AG20443 (cell line): Measurements from ENCODE around the gene PPP1R1A.

ENCODE experiments used
- DNase-seq: peaks from one replicate; pipeline ENCODE4 v3.0.0; 2012; ENCODE audit warnings: low spot score, mixed read lengths

Gene PPP1R1A

DNA sequence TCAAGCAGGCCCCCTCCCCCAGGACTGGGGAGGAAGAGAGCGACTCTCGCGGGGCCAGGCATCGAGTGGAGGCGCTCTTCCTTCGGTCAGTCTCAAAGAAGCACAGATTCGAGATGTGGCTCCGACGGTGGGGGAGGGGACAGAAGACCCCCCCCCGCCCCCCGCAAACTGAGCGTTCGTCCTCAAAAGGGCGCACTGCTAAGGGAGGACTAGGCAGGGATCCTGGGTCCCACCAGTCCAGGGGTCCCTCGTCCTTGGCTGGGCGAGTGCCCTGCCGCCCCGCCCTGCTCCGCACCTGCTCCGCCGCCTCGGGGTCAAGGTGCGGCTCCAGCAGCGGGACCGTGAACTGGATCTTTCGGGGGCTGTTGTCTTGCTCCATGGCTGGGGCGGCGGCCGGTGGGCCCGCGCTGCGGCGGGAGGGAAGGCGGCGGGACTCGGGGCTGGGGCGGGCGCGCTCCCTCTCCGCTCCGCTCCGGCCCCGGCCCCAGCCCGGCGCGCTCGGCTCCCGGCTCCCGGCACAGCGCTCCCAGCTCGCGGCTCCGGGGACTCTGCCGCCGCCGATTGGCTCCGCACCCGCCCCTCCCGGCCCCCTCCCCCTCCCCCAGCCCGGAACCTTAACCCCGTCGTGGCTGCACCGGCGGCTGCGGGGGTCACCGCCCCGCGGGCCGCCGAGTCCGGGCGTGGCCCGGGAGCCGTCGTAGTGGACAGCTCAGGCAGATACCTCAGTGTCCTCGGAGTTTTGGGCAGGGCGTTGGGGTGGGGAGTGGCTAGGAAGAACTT, at the start of gene PPP1R1A:
TSS of gene PPP1R1A (minus strand) at position 550 of the 780 bp plus-strand sequence. CDS start at position 379, 171 bp downstream.
- DNase-seq = peak; percentile 50

- DNase-seq = no peak
These were observed 46.3 kb upstream of the PPP1R1A start, which contains the start of gene LACRT for GRCh38 chr12:54634795-54635194. TSS of gene LACRT (minus strand) at chr12:54634895. CDS start at chr12:54634841, 54 bp downstream.

DNA sequence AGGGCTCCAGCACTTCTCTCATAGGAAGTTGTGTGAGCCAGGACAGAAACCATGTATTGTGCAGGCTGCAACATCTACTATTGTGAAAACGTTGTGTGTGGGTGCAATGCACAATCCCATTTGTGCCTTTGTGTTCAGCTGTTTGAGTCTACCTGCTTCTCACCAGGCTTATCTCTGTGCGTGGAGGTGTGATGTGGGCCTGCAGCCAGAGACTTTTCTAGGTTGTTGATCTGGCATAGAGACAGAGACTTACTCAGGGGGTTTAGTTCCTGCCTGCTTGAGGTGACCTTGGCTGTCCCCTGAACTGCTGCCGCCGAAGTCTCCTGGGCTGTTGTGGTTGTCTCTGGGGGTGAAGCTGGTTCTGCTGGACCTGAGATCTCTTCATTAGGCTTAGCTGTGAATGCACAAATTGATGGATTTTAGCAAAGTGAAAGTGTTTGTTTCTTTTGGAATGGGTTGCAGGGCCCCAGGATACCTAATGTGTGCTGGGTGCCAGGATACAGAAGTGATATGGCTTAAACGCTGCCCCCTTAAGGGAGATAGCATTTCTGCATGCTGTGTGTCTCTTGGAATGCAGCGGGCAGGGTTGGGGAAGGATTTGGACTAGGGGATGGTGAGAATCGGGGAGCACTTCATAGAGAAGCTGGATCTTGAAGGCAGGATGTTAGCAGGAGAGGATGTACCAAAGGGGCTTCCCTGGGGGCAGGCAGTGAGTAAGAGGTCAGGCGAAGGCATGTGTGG, 43.7 kb upstream of the PPP1R1A start:
- DNase-seq = no peak

GRCh38 chr12:54631551-54631950, 43.1 kb upstream of the PPP1R1A start:
- DNase-seq = no peak

- no peak for DNase-seq
These were observed 41.5 kb upstream of the PPP1R1A start for GRCh38 chr12:54629925-54630324.

- no peak for DNase-seq
These were observed 39.9 kb upstream of the PPP1R1A start for GRCh38 chr12:54628186-54628846.

DNA sequence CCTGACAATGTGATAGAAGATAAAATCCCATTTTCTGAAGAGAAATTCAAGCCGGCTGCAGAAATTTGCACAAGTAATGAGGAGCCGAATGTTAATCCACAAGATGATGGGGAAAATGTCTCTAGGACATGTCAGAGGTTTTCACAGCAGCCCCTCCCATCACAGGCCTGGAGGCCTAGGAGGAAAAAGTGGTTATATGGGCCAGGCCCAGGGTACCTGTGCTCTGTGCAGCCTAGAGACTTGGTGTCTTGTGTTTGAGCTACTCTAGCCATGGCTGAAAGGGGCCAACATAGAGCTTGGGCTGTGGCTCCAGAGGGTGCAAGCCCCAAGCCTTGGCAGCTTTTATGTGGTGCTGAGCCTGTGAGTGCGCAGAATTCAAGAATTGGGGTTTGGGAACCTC, 38.8 kb upstream of the PPP1R1A start:
- no peak for DNase-seq

DNA sequence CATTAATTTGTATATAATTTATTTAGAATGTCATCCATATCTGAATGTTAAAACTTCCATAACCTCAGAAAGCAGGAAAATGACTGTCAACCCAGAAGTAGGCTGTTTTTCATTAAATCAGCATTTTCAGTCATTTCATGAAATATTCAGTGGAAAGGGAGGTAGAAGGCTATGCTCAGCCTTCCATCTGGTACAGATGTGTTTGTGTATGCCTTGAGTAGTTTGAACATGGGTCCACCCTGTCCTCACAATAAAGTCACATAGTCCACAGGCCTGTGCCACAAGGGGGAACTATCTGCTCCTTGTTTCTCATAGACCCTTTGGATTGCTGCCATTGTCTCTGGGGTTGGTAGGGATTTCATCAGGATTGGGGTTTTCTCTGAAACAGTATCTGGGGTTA, 37.1 kb upstream of the PPP1R1A start:
- DNase-seq = no peak

- DNase-seq = no peak
These were observed 36.1 kb upstream of the PPP1R1A start for GRCh38 chr12:54624315-54625279.

GRCh38 chr12:54622463-54623183, 34.2 kb upstream of the PPP1R1A start:
- no peak for DNase-seq

GRCh38 chr12:54616933-54617680, 28.6 kb upstream of the PPP1R1A start:
- DNase-seq = no peak

DNA sequence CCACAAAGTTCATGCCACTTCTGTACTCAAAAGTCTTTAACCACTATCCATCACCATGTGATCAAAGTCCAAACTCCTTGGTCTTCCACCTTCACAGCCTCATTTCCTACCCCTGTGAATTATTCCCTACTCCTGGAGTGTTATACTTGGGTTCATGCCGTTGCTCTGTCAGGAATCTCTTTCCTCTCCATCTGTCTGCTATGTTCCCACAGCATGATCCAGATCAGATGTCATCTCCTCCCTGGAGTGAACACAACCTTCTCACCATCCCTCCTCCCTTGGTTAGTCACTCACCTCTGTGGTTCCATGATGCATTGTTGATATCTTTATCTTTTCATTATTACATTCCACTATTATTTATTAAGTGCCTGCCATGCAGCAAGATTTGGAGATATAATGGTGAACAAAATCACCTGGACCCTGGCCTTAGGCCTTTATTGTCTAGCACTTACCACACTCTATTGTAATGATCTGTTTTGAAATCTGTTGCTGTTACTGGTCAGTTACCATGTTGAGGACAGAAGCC, 23.8 kb upstream of the PPP1R1A start:
- no peak for DNase-seq

DNA sequence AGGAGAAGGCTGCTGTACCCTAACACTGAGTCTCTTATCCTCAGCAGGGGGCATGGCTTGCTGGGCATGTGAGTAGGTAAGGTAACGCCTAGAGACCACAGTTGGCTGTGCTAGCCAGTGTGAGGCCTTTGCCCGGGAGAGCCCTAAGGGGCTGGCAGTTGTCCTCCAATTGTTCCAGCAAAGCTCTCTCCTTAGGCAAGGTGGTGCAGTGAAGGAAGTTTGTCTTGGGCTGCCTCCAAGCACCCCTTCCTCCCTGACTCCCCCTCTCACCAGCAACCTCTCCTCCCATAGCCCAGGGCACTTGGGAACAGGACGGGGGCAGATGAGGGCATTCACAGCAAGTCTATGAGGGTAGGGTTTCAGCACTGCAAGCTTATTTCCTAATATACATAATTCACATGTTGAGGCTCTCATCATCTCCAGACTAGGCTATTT, 23.3 kb upstream of the PPP1R1A start:
- DNase-seq = no peak

DNA sequence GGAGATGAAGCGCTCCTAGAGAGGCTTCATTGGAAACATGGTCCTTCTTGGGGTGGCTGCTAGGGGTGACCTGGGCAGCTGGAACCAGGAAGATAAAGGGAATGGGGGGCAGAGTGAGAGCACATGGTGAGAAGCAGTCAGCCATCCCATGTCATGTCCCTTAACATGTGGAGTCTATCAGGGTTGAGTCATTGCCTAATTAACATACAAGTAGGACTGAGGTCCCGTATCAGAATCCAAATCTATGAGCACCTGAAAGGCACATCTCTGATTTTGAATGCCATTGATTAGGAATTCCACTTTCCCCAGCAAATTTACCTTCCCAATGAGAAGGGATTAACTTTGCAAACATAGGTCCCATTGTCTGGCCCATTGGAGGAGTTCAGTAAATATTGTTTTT, 20.3 kb upstream of the PPP1R1A start:
- no peak for DNase-seq

GRCh38 chr12:54608156-54608555, 19.7 kb upstream of the PPP1R1A start:
- DNase-seq = no peak

GRCh38 chr12:54606556-54606955, 18.1 kb upstream of the PPP1R1A start:
- DNase-seq = no peak

DNA sequence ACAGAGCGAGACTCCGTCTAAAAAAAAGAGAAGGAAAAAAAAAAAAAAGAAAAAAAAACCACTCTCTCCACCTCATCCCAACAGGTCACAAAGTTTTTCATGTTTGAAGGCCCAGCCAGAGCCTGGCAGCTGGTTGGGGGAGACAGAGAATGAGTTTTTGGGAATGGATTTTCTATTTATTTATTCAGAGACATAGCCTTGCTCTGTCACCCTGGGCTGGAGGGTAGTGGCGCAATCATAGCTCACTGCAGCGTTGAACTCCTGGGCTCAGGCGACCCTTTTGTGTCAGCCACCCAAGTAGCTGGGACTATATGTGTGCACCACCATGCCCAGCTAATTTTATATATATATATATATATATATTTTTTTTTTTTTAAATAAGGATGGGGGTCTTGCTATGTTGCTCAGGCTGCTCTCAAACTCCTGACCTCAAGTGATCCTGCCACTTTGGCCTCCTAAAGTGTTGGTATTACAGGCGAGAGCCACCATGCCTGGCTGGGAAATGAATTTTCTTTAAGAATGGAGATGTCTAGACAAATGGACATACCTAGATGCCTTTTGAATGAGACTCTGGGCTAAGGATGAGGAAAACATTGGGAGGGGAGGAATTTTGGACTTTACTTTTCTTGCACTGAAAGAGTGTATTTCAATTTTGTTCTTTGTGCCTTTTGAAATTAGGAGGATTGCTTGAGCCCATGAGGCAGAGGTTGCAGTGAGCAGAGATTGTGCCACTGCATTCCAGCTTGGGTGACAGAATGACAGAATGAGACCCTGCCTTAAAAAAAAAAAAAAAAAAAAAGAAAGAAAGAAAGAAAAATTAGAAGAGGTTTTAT, 16.9 kb upstream of the PPP1R1A start:
- DNase-seq = no peak

DNA sequence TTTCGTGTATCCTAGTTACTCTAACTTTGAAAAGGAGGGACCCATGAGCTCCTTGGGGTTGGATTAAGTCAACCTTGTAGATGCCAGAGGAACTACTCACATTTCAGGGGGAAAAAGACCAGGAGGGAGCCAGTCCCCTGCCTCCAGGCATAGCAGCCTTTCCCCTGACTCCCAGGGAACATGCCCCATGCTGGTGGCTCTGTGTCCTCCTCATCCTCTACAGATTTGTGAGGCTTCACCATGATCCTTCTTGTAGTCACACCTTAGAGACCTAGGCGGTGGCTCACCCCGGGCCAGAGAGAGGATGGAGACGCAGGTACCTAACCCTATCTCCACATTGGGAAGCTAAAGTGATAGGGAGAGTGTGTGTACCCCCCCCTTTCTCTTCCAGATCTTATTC, 16.0 kb upstream of the PPP1R1A start:
- DNase-seq = no peak

DNA sequence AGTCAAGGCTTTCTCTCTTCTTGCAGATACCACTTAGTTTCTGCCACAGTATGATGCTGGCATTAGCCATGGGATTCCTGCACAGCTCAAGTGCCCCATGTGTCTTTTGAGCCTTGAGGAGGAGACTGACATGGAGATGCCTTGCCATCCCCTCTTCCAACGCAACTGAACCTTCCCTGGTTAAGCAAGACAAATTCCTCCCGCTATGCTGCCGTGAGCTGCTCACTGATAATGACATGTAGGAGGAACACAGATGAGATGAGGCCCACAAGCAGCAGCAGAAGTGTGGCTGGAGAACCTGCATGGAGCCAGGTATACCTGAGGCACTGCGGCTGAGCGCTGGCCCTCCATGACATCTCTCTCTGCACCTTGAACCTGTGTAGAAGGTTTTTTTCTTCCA, 15.4 kb upstream of the PPP1R1A start:
- DNase-seq = no peak
